ENCODE data around the gene CDH13.

Gene CDH13

GRCh38 chr16:83269048-83269447 lies 642.3 kb downstream of the CDH13 start:
- no peak for DNase-seq

DNA sequence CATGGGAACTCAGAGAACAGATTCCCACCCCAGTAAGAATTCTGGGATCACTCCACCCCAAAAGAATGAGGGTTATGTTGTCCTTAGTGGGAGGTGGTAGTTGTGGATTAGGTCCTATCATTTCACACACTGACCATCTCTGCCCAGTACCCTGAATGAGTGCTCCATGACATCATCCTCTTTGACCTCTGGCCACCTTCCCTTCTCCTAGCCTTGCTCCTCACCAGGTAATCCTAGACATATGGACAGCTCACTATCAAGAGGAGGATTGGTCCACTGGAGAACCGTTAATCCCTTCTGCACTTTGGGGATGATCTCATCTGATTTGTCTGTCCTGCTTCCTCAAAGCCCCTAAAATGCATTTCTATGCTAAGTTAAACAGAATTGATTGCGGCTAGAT lies 642.8 kb downstream of the CDH13 start:
- DNase-seq: no peak

DNA sequence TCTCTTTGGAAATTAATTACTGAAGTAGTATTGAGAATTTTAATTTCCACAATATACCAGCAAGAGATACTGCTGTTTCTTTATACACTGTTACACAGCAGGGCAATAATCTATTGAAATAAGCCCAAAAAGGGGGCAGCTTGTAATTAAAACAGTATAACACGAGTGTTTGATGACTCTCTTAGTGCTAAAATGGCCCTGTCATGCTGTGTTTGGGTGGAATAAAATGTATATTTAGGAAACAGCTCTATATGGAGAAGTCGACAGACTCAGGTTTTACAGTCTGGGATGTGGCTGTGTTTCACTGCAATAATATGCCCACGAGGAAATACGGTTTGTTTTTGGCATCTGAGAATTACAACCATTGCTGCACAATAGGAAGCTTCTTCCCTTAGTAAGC lies 643.3 kb downstream of the CDH13 start:
- DNase-seq: no peak

- DNase-seq: no peak
Observed at GRCh38 chr16:83270640-83271039, 643.9 kb downstream of the CDH13 start.

GRCh38 chr16:83271123-83271522 lies 644.4 kb downstream of the CDH13 start:
- no peak for DNase-seq

GRCh38 chr16:83271970-83272575 lies 645.3 kb downstream of the CDH13 start:
- DNase-seq: no peak

- DNase-seq: no peak
Observed at GRCh38 chr16:83272843-83273242, 646.1 kb downstream of the CDH13 start.

DNA sequence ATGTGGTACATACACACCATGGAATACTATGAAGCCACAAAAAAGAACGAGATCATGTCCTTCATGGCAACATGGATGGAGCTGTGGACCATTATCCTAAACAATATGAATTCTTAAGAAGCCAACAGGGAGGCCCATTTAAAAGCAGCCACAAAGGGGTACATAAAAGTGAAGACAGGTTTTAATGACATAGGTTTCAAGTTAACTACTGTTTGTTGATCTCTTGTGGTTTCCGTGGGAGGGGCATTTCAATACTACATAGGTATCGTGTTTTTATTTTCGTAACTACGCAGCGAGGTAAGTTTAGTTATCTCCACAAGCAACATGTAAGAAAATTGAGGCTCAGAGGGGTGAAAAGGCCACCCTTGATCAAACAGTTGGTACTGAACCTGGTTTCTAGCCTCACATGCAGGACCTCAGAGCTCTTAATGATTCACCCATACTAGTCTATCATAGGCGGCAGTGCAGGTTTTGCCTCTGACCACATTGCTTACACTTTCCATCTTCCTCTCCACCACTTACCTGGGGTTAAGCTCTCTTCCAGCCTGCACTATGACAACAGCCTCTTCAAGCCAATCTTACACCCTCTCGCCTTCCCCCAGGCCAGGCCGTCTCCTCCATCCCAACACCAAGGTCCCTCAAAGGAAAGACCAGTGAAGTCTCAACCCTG lies 646.9 kb downstream of the CDH13 start:
- DNase-seq: no peak

DNA sequence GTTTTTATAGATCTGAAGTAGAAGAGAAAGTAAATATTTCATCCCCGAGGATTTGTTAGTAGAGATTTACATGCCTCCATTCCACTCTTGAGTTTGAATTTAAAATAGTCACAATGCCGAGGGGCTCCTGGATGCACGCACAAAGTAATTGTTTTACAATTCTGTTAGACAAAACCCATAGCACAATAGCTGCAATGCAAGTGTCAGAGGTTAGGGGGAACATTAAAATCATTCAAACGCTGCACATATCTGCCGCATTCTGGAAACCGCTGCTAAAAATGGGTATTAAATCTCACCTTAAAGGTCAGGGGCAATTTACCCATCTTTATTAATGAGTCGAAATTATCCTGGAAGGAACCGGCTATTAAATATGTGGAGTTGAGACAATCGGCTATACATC lies 652.5 kb downstream of the CDH13 start:
- DNase-seq: no peak

DNA sequence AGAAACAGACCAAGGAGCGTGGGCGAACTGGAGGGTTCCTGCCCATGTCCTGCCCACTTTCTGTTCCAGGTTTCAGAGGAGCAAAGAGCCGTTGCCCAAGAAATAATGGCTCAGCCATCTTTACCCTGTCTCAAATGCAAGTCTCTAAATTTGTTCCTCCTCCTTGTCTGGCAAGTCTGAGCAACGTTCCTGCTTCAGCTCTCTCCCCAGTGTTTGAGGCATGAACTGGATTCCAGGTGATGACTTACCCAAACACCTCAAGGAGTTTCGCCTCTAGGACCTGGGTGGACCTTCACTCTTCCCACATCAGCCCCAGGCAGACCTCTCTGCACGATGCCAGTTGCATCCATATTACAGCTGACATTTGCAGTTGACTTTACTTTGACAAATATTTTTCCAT lies 659.2 kb downstream of the CDH13 start:
- DNase-seq: no peak

- DNase-seq: no peak
Observed at GRCh38 chr16:83296505-83296904, 669.7 kb downstream of the CDH13 start.

- DNase-seq: no peak
Observed at GRCh38 chr16:83298541-83298940, 671.8 kb downstream of the CDH13 start.

GRCh38 chr16:83300326-83300725 lies 673.6 kb downstream of the CDH13 start:
- no peak for DNase-seq

GRCh38 chr16:83301971-83302370 lies 675.2 kb downstream of the CDH13 start:
- DNase-seq: no peak

DNA sequence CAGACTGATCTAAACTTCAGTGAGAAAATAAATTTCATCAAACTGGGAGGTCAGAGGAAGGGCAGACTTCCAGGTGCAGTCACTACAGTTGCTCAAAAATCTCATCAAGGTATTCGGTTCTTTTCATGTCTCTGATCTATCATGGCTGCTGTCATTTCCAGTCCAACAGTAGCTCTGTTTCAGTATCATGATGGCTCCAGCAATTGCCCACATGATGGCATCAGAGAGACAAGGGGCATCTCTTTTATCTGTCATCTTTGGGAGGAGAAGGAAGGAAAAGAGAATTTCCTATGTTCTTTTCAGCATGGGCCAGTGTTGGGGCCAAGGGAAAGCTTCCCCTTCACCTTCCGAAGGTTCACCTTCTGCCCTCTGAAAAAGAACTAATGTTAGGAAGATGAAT lies 676.1 kb downstream of the CDH13 start:
- no peak for DNase-seq

GRCh38 chr16:83305092-83305491 lies 678.3 kb downstream of the CDH13 start:
- DNase-seq: no peak

GRCh38 chr16:83306961-83307593 lies 680.3 kb downstream of the CDH13 start:
- DNase-seq: no peak

GRCh38 chr16:83307594-83307992 lies 680.8 kb downstream of the CDH13 start:
- no peak for DNase-seq

DNA sequence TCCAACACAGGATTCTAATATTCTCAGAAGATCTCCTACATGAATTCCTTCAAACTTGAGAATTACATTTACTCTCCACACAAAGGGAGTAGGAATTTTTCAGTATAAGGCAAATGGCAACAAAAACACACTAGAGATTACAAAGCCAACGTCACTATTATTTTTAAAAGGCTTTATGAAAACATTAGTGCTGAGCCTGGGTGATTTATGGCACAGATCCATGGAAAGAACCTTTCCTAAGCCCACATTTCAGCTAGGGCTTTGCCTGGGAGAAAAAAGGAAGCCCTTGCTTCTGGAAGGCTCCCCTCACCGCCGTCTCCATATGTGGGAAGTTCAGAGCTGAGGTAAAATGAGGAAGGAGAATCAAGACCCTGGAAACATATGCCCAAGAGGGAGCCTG lies 681.6 kb downstream of the CDH13 start:
- no peak for DNase-seq

GRCh38 chr16:83310816-83311215 lies 684.0 kb downstream of the CDH13 start:
- no peak for DNase-seq

- DNase-seq: no peak
Observed at GRCh38 chr16:83312015-83312717, 685.4 kb downstream of the CDH13 start.

- no peak for DNase-seq
Observed at GRCh38 chr16:83312718-83313245, 686.0 kb downstream of the CDH13 start.

DNA sequence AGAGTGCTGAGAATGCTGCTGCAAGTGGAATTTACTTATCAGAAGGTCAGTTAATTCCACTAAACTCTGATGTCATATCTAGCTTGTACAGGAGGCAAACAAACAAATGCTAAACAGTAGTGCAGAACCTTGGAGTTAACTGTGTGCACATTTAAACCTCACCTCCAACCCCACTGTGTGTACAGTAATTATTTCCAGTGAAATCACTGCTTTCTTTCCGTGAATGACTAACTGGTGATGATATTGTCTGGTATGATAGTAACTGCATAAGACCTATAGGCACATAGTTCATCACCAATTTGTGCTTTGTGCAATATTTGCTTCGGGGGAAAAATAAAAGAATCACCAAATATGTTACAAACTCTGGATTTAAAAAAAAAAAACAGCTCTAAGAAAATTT lies 688.5 kb downstream of the CDH13 start:
- DNase-seq: no peak

DNA sequence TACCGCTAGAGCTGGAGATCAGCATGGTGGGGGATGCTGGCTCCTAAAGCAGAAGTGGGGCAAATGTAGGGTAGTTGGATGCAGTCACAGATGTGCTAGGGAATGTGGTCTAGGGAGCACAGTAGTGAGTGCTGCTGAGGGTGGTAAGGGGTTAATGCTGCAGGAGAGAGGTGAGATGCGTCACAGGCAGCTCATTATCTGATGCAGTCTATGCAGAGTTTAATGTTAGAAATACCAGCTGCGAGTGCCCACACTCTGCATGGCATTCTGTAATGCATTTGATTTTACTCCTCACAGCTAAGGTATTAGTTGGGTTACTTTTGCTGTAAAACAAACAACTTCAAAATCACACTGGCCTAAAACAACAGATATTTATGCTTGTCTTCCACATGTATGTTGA lies 689.7 kb downstream of the CDH13 start:
- DNase-seq: no peak

All from MV-4-11 (cell line).